Heart left ventricle (tissue), 13 donors: Measurements from ENCODE around the gene PRCC.

Source experiments
- POLR2A ChIP-seq, 2 donors: fragments of 450-650 bp; IDR thresholded peaks; one replicate each; pipeline ENCODE4 v1.6.1; 2017; ENCODE audit warnings: antibody characterized with exemption in 2 of 2, mild to moderate bottlenecking in 2 of 2, moderate library complexity in 2 of 2
- TF ChIP-seq, protein P1 (sequence below), 12 donors: fragments of 200-600 bp; sonication (generic) in 4 of 12; IDR thresholded peaks; one replicate each; pipeline versions ENCODE4 v1.5.0 to v1.8.0; 2018 to 2022; ENCODE audit warnings: antibody characterized with exemption in 12 of 12, mild to moderate bottlenecking in 5 of 12
- donor health status: ischemic (EF 13 %, LVEDD 7.1; RV severe dilation, severe dysfunction).
- donor health status: DM: no; HTN: yes; CAD: no.
- donor health status: DM: no; HTN: no; CAD: no.
- donor health status: ischemic (EF 25% LVEDD 6.9; RV normal size, moderate dysfunction).
- donor health status: ischemic (EF 25% LVEDD 5.7; RV mildly dilated, moderate dysfunction).
- donor health status: ischemic (EF 35%, LVEDD 5.7; RV mildly dilated, moderate dysfunction).
- donor health status: nonischemic (EF 11% LVEDD 7.7; RV severe dilation, severe dysfunction).
- donor health status: DM: yes; HTN: yes; CAD: no.
- donor health status: PGD.
- donor health status: ischemic (EF 29% LVEDD 5.4; RV normal size, mild dysfunction).
- donor health status: nonischemic (EF 23%, LVEDD 6.1; RV moderate dilation, normal function).

- no peak for TF ChIP-seq POLR2A (IDR thresholded peaks at IDR 0.05)
- TF ChIP-seq, protein P1, sequence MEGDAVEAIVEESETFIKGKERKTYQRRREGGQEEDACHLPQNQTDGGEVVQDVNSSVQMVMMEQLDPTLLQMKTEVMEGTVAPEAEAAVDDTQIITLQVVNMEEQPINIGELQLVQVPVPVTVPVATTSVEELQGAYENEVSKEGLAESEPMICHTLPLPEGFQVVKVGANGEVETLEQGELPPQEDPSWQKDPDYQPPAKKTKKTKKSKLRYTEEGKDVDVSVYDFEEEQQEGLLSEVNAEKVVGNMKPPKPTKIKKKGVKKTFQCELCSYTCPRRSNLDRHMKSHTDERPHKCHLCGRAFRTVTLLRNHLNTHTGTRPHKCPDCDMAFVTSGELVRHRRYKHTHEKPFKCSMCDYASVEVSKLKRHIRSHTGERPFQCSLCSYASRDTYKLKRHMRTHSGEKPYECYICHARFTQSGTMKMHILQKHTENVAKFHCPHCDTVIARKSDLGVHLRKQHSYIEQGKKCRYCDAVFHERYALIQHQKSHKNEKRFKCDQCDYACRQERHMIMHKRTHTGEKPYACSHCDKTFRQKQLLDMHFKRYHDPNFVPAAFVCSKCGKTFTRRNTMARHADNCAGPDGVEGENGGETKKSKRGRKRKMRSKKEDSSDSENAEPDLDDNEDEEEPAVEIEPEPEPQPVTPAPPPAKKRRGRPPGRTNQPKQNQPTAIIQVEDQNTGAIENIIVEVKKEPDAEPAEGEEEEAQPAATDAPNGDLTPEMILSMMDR (IDR thresholded peaks at IDR 0.05) = no peak
Observed at GRCh38 chr1:156811168-156811567, 43.8 kb downstream of the PRCC start.
